ENCODE results near the gene CRMP1.
"Not testable (repeated sequence)": the region's sequence is repeated elsewhere in the genome, so short reads cannot be mapped to it uniquely, and the experiment has no call there.

CRMP1 gene

DNA sequence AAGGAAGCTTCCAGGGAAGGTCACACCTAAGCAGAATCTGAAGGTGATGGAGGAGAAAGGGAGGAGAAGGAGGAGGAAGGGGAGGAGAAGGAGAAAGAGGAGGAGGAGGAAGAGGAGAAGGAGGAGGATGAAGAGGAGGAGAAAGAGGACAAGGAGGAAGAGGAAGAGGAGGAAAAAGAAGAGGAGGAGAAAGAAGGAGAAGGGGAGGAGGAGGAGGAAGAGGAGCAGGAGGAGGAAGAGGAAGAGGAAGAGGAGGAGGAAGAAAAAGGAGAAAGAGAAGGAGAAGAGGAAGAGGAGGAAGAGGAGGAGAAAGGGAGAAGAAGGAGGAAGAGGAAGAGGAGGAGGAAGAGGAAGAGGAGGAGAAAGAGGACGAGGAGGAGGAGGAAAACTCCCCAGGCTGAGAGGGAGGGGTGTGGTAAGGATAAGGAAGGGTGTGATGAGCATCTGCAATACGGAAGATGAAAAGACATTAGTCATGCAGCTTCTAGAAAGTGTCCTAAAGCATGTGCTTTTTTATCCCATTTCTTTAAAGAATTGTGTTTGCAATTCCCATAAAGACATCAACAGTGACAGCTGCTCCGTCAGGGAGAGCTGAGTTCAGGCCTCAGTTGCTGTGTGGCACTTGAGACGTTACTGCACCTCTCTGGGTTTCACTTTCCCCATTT is 41.1 kb downstream of the CRMP1 start:
- DNase-seq = no peak

DNA sequence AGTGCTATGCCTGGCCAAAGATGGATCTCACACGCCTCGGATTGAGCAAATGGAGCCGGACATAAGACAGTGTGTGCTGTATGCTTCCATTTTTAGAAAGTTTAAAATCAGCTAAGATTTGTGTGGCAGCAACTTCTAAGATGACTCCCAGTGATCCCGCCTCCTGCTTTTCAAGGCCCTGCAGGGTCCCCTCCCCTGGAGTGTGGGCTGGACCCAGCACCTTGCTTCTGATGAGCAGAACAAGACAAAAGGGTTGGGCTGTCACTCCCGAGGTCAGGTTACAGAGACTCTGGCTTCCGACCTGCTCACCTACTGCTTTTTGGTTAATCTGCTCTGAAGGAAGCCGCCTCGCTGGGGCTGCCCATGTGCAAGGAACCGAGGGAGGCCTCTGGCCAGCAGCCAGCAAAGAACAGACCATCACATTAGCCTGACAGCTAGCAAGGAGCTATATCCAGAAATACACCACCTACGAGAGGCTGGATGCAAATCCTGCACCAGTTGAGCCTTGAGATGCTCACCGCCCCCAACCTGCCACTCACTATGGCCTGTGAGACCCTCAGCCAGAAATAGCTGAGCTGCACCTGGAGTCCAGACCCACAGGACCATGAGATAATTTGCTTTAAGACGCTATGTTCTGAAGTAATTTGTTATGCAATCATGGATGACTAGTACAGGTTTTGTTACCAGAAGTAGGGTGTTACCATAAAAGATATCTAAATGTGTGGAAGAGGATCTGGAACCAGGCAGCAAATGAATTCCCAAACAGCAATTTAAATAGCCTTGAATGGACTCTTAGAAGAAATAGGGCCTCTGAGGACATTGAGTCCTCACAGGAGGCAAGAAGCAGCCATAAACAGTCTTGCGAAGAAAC is 47.6 kb downstream of the CRMP1 start:
- no peak for DNase-seq

DNA sequence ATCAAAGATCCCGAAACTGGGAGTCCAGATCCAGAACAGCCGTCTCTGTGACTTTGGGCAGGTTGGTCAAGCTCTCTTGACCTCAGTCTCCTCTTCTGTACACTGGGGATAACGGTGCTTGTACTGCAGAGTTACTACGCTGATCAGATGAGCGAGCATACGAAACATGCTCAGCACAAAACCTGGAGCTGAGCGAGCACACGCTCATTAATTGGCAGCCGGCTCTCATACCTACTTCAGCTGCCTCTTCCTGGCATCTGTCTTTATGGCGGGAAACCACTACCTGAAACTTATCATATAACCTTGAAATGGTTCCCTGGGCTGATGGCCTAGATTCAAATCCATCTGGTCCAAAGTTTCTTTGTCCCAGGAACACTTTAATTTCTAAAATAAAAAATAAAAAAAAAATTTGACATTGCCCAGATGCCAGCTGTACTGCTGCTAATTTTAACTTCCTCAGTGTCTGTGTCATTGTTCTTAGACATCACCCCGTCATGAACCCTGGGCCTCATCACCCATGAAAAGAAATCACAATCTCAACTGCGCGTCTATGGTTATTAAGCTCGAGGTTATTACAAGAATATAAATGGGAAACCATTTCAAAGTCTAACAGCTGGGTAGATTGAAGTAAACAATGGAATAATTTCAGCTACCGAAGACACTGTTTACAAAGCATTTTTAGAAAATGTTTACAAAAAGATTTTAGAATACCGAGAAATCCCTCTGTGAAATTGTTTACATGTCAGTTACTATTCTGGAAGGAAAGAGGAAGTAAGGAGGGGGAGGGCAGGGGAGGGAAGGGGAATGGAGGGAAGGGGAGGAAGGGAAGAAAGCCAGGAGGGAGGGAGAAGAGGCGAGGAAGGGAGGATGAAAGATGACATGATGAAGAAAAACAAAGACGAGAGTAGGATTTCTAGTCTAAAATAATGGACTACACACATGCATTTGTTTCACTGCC is 49.0 kb downstream of the CRMP1 start:
- DNase-seq = no peak

DNA sequence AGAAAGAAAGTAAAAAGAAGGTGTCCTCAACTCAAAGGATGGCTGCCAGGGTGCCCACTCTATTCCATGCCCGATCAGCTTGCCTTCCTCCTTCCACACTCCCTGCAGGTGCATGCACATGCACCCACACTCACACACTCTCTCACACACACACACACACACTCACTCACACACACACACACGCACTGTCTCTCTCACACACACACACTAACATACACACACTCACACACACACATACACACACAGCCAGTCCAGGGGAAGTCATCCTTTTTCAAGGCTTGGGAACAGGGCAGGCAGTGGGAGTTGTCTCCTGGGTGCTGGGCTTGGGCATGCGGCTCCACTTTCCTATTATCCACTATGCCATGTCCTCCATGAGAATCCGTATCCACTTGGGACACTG is 50.4 kb downstream of the CRMP1 start:
- no peak for DNase-seq

DNA sequence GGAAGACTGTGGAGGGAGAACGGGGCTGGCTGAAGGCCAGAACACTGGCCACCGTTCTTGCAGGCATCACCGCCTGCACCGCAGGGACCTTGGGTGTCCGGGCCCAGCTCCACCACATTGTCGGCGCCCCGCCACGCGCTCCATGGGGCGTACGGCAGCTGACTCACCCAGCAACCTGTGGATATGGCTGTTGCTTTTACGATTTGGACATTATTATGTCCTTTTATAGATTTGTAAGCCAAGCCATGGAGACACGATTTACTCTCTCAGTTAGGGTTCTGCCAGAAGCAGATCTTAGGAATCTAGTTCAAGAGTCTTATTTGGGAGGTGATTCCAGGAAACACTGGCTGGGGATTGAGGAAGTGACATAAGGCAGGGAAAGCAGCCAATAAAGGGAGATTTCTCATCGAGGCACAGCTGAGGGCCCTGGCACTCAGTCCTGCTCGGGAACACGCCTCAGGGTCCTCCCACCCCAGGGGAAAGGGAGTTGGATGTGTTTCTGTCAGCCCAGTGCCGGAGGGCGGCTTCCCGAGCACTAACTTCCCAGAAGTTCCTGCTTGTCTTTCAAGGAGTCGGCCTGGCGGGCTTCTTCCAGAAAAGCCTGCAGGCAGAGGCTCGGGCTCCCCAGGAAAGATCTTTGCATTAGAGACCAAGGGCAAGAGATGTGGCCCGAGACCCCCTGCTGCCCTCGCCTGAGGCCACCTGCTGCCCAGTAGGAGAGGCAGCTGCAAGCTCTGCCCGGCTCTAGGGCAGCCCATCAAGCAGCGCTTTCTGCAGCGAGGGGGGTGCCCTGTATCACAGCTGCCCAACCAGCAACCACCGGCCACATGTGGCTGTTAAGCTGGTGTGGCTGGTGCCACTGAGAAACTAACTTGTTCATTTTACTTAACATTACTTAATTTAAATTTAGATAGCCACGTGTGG is 52.9 kb downstream of the CRMP1 start:
- no peak for DNase-seq

DNA sequence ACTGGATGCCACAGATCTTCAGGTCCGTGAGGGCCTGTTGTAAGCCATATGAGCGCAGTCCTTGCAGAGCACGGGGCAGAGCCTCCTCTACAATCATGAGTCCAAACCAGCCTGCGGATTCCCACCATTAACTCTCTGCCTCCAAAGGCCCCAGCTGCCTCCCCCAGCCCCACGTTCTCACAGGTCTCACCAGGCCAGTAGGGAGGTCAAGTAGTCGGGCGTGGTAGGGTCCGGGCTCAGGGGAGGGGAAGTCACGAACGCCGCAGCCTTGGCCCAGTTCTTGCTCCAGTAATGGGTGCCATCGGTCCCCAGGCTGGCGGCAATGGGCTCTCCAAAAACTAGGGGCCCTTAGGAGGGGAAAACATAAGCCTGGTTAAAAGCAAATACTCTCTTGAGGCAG is 53.6 kb downstream of the CRMP1 start:
- no peak for DNase-seq

DNA sequence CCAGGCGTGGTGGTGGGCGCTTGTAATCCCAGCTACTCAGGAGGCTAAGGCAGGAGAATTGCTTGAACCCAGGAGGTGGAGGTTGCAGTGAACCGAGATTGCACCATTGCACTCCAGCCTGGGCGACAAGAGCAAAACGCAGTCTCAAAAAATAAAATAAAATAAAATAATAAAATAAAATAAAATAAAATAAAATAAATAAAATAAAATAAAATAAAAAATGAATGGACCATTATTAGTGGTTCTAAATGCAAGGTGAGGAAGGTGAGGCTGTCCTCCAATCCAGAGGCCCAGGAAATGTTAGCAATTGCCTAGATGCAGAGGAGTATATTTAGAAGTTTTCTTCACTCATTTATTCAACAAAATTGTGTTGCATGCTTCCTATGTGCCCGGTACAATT is 55.4 kb downstream of the CRMP1 start:
- not testable (repeated sequence) for DNase-seq

DNA sequence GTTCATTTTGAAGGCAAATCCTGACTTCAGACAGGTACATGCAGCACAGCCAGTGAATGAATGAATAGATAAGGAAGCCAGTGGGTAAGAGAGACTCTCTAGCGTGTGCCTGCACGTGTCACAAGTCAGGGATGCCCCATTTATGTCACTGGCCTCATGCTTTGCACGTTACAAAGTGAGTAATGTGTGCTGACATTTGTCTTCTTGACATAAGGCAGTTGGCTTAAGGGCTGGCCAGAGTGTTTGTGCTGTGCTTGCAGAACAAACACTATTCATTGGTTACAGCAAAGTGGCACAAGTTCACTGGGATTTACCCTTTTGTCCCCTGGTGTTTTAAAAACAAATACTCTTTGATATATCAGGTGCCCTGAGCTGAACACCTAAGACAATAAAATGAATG is 55.9 kb downstream of the CRMP1 start:
- no peak for DNase-seq

DNA sequence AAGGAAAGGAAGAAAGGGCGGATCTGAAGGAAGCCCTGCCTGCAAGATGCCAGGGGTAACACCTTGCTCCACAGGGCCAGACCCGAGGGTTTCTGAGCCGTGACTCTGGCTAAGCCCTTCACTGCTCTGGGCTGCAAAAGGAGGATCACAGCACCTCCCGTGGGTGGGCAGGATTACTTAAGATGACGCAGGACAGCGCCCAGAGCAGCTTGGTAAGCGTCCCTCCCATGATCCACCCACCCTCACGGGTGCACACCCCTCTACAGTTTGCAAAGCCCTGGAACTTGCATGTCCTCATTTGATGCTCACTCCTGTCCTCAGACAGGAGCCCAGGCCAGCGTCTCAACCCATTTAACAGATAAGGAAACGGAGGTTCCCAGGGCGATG is 64.9 kb downstream of the CRMP1 start:
- no peak for DNase-seq

DNA sequence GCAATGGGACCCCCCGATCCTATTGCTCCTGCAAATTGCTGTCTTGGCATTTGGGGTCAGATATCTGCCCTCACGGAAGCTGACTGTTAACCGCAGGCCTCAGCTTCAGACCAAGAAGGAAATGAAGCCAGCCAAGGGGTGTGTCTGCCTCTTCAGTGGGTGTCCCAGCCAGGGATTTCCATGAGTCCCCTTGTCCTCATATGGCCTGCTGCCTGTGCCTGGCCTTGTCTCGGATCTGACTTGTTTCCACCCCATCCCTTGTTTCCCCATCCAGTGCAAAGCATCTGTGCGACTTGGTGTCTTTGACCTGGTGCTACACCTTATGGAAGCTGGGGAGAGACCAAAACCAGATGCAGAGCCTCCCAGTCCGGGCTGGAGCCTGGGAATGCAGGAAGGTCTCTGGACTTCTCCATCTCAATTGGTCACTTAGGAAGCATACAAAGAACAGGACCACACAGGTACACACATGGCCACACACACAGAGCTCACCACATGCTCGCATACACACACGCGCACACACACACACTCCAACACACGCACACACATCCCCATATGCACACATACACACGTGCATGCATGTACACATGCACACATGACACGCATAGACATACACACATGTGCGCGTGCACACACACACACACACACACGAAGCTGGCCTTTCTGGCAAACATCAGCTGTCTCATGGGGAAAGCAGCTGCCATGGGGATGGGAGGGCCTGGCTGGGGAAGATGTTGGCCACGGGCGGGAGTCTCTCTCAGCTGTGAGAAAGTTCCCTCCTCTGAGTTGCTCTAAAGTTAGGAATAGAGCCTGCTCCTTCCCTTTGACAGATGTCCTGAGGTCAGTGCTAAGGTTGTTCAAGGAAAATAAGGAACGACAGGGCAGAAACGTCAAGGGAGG is 65.5 kb downstream of the CRMP1 start:
- DNase-seq = no peak

DNA sequence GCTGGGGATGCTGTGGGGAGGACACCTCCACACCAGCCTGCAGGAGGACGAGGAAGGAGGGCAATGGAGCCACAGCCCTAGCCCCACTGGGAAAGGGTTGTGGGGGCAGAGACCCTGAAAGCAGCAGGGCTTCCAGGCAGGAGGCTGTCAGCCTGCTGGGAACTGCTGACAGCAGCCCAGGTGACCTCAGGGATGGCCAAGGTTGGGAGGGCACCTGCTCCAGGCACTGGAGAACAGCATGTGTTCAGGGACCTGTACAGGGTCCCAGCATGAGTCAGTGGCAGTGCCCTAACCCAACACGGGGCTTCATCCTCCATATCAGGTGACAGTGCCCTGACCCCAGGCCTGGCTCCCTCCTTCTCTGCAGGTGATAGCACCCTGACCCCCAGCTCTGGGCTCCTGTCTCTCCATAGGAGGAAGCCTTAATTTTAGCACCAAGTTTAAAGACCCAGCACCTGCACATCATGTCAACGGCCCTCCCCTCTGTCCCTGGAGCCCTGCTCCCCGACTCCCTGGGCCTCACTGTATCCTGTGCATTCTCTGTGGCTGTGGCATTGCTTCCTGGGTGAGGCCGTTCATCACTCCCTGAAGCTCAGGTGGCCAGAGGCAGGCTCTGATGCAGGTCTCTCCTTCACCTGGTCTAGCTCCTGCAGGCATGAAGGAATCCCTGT is 66.3 kb downstream of the CRMP1 start:
- no peak for DNase-seq

DNA sequence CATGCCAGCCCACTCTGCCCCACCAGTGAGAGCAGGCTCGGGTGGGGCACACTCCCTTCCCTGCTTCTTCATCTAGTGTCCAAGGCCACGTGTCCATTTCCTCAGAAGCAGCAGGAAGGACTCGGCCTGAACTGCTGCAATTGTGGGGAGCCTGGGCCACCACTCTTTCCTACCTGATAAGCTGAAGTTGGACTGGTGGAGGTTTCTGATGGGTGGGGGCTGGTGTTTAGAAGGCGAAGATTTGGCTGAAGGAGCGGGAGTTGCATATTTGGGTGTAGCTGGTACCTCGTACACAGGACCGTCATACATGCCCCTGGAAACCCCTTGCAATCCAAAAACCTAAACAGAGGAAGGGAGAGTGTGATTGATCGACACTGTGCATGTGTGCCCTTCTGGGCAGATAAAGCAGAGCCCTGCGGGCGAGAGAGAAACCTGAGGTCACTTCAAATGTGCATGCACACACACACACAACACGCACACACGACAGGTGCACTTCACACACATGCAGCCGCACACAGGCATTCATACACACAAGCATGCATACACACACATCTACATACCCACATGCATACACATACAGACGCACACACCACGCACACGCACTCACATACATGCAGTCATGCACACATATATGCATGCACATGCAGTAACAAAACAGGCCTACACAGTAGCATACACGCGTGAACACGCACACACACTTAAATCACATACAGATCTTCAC is 67.4 kb downstream of the CRMP1 start:
- DNase-seq = no peak

DNA sequence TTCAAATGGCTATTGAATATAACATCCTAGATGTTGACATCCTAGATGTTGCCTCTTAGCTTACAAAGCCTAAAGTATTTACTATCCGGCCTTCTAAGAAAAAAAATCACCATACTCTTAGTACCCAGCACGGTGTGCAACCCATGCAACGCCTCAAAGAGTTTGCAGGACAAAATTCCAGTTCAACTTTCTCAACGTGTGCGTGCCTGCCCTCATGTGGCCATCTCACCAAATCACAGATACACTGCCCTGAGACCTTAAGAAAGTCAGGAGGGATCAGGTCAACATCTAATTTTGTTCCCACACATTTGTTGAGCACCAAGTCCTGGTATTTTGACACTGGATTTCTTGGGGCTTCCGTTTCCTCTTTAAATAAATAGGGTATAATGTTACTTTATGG is 68.3 kb downstream of the CRMP1 start:
- DNase-seq = no peak

DNA sequence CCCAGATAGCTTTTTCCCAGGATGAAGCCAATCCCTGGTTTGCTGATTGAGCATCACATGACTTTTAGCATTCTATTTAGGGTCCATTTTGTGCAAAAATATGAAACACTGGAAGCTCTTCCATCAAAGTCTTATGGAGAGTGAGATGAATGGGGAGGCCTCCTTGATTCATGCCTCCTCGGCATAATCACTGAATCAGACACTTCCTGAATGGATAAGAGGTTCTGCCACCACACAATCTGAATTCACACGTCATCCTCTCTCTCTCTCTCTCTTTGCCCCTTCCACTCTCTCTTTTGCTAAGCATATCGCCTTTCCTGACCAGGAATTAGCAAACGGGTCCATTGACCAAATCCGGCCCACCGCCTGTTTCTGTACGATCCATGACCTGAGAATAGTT is 68.7 kb downstream of the CRMP1 start:
- DNase-seq = no peak

DNA sequence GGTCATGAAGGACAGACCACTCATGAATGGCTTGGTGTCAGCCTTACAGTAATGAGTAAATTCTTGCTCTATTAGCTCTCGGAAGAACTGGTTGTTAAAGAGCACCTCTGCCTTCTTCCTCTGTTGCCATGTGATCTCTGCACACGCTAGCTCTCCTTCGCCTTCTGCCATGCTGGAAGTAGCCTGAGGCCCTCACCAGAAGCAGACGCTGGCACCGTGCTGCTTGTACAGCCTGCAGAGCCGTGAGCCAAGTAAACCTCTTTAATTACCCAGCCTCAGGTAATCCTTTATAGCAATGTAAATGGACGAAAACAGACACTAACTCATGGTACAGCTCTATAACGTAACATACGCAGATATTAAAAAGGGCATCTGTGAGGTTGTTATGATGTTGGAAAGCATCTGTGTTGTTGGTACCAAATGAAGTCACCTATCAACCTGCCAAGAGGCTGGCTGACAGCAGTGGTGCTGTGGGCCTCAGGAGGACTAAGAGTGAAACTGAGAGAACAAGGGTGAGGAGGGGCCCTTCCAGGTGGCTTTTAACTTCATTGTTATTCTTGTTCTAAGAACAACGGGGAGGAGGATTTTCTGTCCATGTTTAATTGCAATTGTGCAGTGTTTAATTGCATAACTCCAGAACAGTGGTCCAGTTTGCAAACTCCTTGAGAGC is 69.2 kb downstream of the CRMP1 start:
- DNase-seq = no peak

DNA sequence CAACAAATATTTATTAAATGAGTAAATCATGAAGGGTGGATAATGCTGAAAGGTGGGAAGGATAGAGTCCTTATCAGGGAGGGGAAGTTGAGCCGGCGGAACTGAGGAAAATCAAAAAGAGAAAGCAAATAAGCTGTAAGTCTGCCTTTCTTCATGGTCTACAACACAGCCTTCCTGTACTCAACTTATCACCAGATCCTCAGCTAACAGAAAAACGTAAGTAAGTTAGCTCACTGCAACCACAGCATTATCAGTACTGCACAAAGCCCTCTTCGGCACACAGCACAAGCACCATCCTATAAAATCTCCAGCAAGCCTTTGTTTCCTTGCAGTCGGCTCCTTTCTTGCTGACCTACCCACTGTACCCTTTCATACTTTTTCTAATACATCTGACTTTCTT is 70.3 kb downstream of the CRMP1 start:
- no peak for DNase-seq

DNA sequence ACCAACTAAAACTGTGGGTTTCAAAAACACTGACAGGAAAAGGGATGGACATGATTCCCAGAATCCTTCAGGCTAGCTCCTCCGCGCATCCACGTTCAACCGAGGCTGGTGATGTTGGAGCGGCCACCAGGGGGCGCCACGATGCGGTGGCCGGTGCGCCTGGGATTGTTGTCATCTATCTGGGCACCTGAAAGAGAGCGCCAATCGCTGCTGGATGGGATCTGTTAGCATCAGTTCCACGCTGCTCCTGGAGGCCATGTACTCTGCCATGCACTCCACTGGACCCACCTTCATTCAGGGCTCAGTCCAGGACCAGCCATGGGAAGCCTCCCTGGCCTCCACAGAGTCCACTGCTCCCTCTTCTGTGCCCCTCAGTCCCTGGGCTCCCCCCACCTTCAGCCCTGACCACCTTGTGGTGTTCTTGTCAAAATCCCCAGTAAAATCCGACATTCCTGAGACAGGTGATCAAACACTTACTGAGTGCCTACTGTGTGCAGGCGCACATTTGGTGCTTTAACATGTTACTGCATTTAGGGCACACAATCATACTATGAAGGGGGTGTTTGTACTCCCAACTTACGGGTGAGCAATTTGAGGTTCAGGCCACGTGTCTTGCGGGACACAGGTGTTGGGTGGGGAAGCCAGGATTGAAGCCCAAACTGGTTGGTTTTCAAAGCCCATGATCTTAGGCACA is 71.1 kb downstream of the CRMP1 start:
- no peak for DNase-seq

DNA sequence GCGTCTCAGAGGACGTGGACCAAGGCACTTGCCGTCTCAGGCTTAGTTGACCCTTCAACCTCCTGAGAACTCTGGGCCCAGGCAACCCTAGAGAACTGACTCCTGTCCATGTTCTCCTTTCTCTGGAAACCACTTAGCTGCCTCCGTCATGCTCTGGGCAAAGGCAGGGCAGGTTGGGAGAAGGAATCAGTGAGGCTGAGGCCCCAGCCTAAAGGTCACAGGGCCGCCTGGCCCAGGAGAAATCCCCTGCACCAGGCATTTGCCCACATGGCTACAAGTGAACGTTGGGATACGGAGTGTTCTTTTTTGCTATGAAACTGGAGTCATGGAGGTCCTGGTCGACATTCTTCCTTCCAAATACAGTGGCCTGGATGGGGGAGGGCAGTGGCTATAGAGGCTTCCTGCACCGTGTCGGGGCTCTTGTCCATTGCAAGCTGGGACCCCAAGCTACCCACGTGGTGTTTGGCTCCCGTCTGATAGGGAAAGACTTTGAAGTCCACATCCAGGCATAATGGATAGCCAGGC is 76.0 kb downstream of the CRMP1 start:
- no peak for DNase-seq

All from NCI-H510A (cell line).